Prostate gland (tissue), 2 donors: ENCODE measurements around the gene LDLRAD4. TPM values are rescaled to one million over a fixed set of nuclear protein-coding genes. Genes with fewer than 3 reads are reported as not detected.

ENCODE experiments used
- DNase-seq: peaks from one replicate; pipeline ENCODE4 v3.0.0-alpha.2; 2019; ENCODE audit warnings: low spot score
- H3K27ac ChIP-seq, 2 donors: fragments of 200-600 bp; sonication (generic); 2 replicates each; pipeline ENCODE4 v1.5.1; 2017 to 2019
- H3K27me3 ChIP-seq: fragments of 200-600 bp; sonication (generic); replicated peaks from 2 replicates; pipeline ENCODE4 v1.5.1; 2019; ENCODE audit not compliant: insufficient read depth
- H3K36me3 ChIP-seq, 2 donors: fragments of 200-600 bp; sonication (generic); 1 replicate in 1 of 2; 2 replicates in 1 of 2; pipeline versions ENCODE4 v1.5.1 to v1.8.1; 2017 to 2019
- H3K4me1 ChIP-seq: fragments of 200-600 bp; sonication (generic); replicated peaks from 2 replicates; pipeline ENCODE4 v1.5.1; 2019
- H3K4me3 ChIP-seq, 2 donors: fragments of 200-600 bp; sonication (generic); 2 replicates each; pipeline ENCODE4 v1.5.1; 2017 to 2019
- H3K9me3 ChIP-seq: fragments of 200-600 bp; sonication (generic); 2 replicates; pipeline ENCODE4 v1.5.1; 2017
- CTCF ChIP-seq, 4 experiments: fragments of 200-600 bp in 2 of 4; fragments of 450-650 bp in 2 of 4; sonication (generic) in 2 of 4; IDR thresholded peaks; 1 replicate in 3 of 4; 2 replicates in 1 of 4; pipeline ENCODE4 v1.5.1; 2016 to 2019; ENCODE audit warnings: antibody characterized with exemption in 4 of 4, mild to moderate bottlenecking in 2 of 4, moderate library complexity in 2 of 4
- POLR2A ChIP-seq: fragments of 450-650 bp; IDR thresholded peaks from one replicate; pipeline ENCODE4 v1.6.1; 2016; ENCODE audit warnings: antibody characterized with exemption, mild to moderate bottlenecking
- POLR2AphosphoS5 ChIP-seq: sonication (generic); formaldehyde crosslinking; IDR thresholded peaks from one replicate; pipeline ENCODE4 v1.6.1; 2017; ENCODE audit warnings: antibody characterized with exemption
- WGBS: methylation state at CpG from one replicate; pipeline ENCODE4 v1.1.5; 2018; 5-methylcytosine and 5-hydroxymethylcytosine counted together
- intact Hi-C: fragments of 100-400 bp; cut with DNase I; formaldehyde crosslinking; loops from one replicate; pipeline ENCODE4 v1.14.2; 2022
- total RNA-seq, 2 donors: library from RNA; depleted of rRNA; stranded (reverse); fragments of >200 nt; gene quantifications; one replicate each; pipeline ENCODE4 v1.1.0, GENCODE V29; 2016

LDLRAD4 gene
- total RNA-seq, 2 donors from 2014 or later: 59.9 to 107 TPM

- 25% methylated on average over 1 of the region's 1 CpG for WGBS
- Histone ChIP-seq H3K4me3 (no peak overlapping the region), H3K27ac (no peak overlapping the region), H3K4me1 (no peaks in the 10 kb centered on the region), H3K27me3 (no peaks in the 10 kb centered on the region), H3K9me3 (no peaks in the 10 kb centered on the region), H3K36me3 (no peaks in the 10 kb centered on the region)
- TF ChIP-seq POLR2AphosphoS5 (no peak), POLR2A (no peak), CTCF (IDR thresholded peaks at IDR 0.05) (no peak)
- intact Hi-C loops: loop anchor here (10.0 kb wide), 1 partner anchor 228 kb away; no protein-coding TSS in a partner anchor
- DNase-seq: no peak
Observed at GRCh38 chr18:13493079-13493478, 274.5 kb downstream of the LDLRAD4 start.

DNA sequence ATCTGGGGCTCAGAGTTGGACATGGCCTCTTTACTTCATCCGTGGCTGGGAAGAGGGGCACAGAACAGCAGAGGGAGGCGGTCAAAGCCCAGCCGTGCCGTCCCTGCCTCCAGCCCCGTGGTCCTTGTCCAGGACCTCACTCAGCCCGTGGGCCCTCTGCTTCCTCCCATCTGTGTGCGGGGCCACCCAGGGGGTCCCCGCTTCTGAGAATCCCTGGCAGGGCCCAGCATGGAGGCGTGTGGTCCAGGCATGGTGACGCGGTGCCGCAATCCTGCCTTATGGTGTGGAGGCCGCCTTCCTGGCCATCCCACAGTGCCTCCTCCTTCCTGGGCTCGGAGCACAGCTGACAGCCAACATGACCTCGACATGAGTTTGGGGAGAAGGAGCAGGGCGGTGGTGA is 275.2 kb downstream of the LDLRAD4 start:
- no peaks in the 10 kb centered on the region for H3K4me1 ChIP-seq
- intact Hi-C loops: loop anchor here (10.0 kb wide), 1 partner anchor 229 kb away; no protein-coding TSS in a partner anchor
- no peaks in the 10 kb centered on the region for H3K36me3 ChIP-seq
- H3K4me3 ChIP-seq: no peak overlapping the region
- TF ChIP-seq POLR2AphosphoS5: no peak
- no peak for TF ChIP-seq POLR2A
- TF ChIP-seq CTCF (IDR thresholded peaks at IDR 0.05): no peak
- H3K27me3 ChIP-seq: no peaks in the 10 kb centered on the region
- H3K9me3 ChIP-seq: no peaks in the 10 kb centered on the region
- no peak for DNase-seq
- H3K27ac ChIP-seq: no peak overlapping the region
- 92% methylated on average over 15 of the region's 16 CpGs for WGBS

DNA sequence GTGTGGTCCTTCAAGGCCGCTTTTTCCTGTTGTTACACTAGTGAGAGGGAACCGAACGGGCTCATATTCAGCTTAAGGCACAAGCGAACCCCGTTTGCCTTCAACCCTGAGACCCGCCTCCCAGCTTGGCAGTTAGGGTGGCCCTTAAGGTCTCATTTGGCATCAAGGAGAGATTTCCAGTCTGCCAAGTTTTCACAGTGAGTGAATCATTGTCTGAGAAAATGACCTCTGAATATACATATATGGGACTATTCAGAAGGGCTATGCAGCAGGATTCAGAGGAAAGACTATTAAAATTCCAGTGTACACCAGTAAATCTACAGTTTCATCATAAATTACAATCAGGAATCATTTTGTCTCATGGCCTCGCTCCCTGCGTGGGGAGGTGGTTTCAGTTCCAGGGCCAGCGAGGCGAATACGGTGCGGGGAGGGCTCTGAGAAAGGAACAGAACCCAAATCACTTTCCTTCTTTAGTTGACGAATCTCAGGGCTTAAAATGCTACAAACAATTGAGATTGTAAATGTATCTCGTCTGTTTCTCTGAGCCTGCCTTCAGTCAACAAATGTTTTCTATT is 276.4 kb downstream of the LDLRAD4 start:
- H3K4me3 ChIP-seq: no peak overlapping the region
- no peaks in the 10 kb centered on the region for H3K36me3 ChIP-seq
- WGBS: 57% methylated on average over 14 of the region's 14 CpGs
- TF ChIP-seq POLR2A (no peak), CTCF (IDR thresholded peaks at IDR 0.05) (no peak), POLR2AphosphoS5 (no peak)
- no peak overlapping the region for H3K27ac ChIP-seq
- intact Hi-C loops: loop anchor here (10.0 kb wide), 1 partner anchor 230 kb away; no protein-coding TSS in a partner anchor
- DNase-seq: no peak
- no peaks in the 10 kb centered on the region for H3K27me3 ChIP-seq
- no peaks in the 10 kb centered on the region for H3K4me1 ChIP-seq
- H3K9me3 ChIP-seq: no peaks in the 10 kb centered on the region

DNA sequence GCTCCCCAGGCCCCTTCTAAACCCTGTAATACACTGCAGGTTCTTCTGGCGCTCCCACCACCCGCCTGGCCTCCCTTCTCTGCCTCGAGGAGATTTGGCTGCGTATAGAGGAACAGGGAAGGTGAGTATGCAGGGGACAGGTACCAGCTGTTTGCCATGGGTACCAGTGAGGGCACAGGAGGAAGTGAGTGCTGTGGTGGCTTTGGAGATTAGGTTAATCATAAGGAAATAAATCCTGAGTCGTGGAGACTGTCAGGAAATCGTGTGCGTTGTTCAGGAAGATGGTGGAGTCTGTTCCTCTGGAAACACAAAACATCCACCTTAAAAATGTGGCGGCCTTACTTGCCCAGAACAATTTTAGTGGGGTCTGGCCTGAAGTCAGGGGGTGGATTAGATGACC is 277.4 kb downstream of the LDLRAD4 start:
- Histone ChIP-seq H3K9me3 (no peaks in the 10 kb centered on the region), H3K27ac (no peak overlapping the region), H3K27me3 (no peaks in the 10 kb centered on the region), H3K36me3 (no peaks in the 10 kb centered on the region), H3K4me3 (no peak overlapping the region), H3K4me1 (peaks cover 2% of the 10 kb centered on the region)
- TF ChIP-seq POLR2A (no peak), CTCF (IDR thresholded peaks at IDR 0.05) (no peak), POLR2AphosphoS5 (no peak)
- no peak for DNase-seq
- intact Hi-C loops: loop anchor here (10.0 kb wide), 1 partner anchor 231 kb away; no protein-coding TSS in a partner anchor
- WGBS: 88% methylated on average over 8 of the region's 8 CpGs

GRCh38 chr18:13496691-13497281 is 278.2 kb downstream of the LDLRAD4 start:
- TF ChIP-seq CTCF (IDR thresholded peaks at IDR 0.05): no peak
- TF ChIP-seq POLR2A: no peak
- no peak for TF ChIP-seq POLR2AphosphoS5
- H3K36me3 ChIP-seq: no peaks in the 10 kb centered on the region
- DNase-seq: no peak
- H3K4me3 ChIP-seq: no peak overlapping the region
- H3K27me3 ChIP-seq: no peaks in the 10 kb centered on the region
- intact Hi-C loops: loop anchor here (10.0 kb wide), 1 partner anchor 232 kb away; no protein-coding TSS in a partner anchor
- peaks cover 2% of the 10 kb centered on the region for H3K4me1 ChIP-seq
- no peaks in the 10 kb centered on the region for H3K9me3 ChIP-seq
- H3K27ac ChIP-seq: no peak overlapping the region
- WGBS: 92% methylated on average over 4 of the region's 4 CpGs
